Measurements from ENCODE around the gene ACTR6.
"Not testable (repeated sequence)": the region's sequence is repeated elsewhere in the genome, so short reads cannot be mapped to it uniquely, and the experiment has no call there.

The ACTR6 gene

DNA sequence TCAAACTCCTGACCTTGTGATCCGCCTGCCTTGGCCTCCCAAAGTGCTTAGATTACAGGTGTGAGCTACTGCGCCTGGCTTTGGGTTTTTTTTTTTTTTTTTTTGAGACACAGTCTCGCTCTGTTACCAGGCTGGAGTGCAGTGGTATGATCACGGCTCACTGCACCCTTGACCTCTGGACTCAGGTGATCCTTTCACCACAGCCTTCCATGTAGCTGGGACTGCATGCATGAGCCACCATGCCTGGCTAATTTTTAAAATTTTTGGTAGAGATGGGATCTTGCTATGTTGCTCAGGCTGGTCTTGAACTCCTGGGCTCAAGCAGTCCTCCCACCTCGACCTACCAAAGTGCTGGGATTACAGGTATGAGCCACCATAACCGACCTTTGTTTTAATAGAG, 21.6 kb downstream of the ACTR6 start:
- not testable (repeated sequence) for DNase-seq

DNA sequence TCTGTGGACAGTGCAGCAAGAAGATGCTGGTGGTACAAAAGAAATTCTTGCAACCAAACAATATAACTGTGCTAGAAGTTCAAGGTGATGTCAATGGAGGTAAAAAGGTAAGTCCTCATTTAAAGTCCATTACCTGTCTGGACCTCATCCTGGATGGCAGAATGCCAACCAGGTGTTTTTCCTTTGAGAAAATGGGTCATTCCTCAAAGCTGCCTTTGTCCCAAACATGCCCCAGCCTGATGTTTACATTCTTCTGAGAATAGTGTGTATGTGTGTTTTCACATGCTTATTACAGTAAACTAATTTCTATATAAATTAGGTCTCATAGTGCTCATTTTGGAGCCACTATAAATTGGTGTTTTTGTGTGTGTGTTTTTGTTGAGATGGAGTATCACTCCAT, 24.9 kb downstream of the ACTR6 start:
- DNase-seq = no peak

DNA sequence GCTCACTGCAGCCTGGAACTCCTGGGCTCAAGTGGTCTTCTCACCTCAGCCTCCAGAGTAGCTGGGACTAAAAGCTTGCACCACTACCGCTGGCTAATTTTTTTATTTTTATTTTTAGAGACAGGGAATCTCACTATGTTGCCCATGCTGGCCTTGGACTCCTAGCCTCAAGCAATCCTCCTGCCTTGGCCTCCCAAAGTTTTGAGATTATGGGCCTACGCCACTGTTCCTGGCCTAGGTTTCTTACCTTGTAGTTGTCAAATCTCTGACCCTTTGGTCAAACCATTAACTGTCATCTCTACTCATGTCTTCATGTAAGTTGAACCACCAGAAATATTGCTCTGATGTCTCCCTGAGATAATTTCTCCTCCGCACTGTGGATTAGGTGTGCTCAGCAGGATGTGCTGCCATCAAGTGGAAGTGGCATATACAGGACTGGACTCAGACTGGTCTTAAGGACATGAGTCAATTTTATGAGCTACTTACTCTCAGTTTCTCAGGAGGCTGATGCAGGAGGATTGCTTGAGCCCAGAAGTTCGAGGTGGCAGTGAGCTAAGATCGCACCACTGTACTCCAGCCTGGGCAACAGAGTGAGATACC, 28.5 kb downstream of the ACTR6 start:
- DNase-seq = no peak

DNA sequence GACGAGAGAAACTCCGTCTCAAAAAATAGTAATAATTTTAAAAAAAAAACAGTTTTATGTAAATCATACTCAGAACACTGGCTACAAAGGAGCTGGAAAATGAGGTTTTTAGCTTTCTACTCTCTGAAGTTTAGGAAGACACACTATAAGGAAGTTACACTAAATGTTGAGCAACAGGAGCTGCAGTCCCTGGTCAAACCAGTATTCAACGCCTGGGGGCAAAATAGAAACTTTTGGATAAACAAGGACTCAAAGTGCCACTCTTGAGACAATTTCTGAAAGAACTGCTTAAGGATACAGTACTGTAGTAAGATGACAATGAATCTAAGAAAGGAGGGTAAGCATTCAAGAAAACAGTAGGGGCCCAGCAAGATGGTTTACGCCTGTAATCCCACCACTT, 29.3 kb downstream of the ACTR6 start:
- DNase-seq = no peak

DNA sequence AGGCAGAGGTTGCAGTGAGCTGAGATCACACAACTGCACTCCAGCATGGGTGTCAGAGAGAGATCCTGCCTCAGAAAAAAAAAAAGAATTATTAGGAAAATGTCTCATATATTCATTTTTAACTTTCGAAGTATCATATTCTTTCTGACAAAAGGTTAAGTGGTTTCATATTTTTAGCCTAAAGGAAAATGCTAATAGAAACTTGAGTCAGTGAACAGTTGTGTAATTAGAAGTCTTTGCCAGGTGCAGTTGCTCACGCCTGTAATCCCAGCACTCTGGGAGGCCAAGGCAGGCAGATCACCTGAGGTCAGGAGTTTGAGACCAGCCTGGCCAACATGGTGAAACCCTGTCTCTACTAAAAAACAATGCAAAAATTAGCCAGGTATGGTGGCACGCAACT, 31.3 kb downstream of the ACTR6 start:
- DNase-seq = not testable (repeated sequence)

DNA sequence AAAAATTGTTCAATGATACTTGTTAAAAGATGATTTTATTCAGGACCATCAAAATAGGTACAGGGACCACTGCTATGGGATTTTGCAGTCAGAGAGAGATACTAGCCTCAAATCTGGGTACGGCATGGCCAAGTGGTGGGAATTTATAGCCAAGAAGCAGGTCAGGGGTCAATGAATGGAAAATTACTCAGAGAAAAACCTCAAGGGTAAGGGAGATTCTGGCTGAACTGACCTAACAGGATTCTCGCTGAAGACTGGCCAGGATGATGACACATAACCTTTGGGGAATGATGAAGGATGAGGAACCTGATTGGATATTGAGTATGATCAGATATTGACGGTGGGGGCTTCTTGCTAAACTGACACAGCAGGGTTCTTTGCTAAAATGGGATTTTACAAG, 33.6 kb downstream of the ACTR6 start:
- DNase-seq = no peak

DNA sequence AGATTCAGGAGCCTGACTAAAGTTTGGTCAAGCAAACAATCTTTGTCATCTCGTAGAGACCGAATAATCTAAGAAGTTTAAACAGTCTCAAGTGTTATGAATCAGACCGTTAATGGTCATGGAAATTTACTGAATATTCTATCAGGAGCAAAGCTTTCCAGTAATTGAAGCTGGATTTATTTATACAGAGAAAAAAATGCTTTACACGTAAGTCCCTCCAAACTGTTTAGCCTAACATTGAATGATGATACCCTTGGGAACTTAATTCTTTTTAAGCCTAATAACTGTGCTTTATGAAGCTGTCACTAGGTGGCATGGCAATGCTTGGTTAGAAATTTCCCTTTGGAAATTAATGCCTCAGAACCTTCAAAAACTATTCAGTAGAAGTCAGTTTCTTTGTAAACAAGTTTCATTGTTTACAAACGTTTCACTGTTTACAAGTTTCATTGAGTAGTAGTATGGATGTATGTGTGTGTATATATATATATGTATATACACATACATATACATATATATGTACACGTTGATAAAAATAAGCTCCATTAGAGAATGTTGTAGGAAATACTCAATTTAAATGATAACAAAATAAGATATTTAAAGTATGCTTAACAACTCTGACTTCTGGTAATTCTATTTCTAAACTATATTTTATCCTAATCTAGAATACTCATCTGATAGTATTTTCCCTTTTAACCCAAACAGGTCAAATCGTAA, 34.1 kb downstream of the ACTR6 start:
- no peak for DNase-seq

DNA sequence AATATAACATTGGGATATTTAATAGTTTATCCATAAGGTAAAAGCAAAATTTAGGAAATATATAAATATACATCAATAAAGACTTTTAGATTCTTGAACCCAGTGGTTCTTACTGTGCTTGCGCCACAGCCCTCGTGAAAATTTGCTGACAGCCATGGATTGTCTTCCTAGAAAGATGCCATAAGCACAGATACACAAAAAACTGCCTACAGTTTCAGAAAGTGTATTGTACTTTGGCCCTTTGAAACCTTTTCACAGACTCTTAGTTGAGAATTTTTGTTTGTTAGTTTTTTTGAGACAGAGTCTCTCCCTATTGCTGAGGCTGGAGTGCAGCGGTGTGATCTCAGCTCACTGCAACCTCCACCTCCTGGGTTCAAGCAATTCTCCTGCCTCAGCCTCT, 38.2 kb downstream of the ACTR6 start:
- DNase-seq = no peak

DNA sequence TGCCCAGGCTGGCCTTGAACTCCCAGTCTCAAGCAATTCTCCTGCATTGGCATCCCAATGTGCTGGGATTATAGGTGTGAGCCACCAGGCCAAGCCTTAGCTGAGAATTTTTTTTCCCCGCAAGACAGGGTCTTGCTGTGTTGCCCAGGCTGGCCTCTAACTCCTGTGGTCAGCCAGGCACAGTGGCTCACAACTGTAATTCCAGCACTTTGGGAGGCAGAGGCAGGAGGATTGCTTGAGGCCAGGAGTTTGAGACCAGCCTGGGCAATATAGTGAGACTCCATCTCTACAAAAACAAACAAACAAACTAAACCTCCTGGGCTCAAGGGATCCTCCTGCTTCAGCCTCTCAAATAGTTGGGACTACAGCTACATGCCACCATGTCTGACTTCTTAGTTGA, 39.0 kb downstream of the ACTR6 start:
- no peak for DNase-seq

DNA sequence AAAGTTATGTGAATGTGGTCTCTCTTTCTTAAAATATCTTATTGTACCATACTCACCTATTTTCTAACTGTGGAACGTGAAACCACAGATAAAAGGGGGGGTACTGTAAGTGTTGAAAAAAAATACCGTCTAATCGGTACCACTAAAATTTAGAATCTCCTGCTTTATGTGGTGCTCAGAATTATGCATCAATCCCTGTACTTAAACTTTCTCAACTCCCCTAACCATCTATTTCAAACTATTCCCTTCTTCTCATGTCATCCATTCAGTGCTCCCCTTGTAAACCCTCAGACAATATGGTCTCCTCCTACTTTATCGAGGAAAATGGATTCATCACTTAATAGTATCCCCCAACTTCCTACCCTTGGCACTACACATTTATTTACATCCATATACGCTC, 42.5 kb downstream of the ACTR6 start:
- no peak for DNase-seq

DNA sequence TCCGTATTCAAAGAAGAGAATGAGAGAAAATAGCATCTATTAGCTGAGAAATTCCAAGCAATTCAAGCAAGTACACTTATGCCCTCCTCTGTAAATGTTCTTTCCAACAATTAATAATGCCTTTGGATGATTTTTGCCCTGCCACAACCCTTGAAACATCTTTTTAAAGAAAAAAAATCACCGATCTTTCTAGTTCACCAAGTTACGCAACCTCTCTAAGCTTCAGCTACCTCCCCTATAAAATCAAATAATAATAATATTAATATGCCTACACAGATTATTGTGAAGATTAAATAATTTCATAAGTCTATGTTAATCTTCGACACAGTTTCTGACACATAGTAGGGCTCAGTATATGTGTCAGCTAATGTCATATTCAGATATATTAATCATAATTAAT, 47.1 kb downstream of the ACTR6 start:
- no peak for DNase-seq

DNA sequence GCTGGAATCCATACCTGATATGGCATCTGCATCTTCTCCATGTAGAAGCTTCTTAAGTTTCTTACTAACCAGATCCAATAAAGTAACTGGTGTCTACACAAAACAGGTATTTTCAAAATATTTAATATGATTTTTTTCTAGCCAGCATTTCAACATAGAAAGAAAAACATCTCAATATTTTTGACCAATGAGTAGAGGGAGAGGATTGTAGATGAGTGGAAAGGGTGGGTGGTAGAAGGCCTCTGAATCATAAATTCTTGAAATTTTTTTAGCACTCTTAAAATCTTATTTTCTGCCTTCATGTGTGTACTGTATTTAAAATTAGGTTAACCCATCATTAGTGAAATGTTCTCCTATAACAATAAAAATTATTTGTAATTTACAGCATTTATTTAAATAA, 48.3 kb downstream of the ACTR6 start:
- no peak for DNase-seq

DNA sequence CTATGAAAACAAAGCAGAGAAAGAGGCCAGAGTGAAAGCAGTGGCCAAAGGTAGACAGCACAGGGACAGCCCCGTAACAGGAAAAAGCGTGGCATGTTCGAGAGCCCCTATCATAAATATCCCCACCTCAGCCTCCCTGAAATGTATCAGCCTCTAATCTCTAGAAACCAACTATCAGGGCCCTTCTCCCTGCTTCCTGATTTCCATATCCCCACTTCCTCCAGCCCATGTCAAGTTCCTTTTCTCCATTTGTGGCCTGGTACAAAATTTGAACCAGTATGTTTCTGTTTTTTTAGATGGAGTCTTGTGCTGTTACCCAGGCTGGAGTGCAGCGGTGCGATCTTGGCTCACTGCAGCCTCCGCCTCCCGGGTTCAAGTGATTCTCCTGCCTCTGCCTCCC, 49.3 kb downstream of the ACTR6 start:
- no peak for DNase-seq

DNA sequence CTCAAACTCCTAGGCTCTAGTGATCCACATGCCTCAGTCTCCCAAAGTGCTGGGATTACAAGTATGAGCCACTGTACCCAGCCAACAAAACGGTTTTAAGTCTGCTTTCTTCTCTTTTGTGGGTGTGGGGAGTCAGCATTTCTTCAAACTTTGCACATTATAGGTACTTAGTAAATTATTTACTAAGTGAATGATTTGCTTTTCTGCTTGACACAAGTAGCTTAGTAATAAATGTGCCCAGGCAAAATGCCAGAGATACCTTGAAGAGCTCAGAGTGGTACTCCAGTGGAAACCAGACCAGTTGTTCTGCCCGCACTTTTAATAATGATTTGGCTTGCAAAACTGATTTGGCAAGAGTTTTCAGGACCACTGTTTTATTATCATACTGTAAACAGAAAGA, 51.3 kb downstream of the ACTR6 start:
- no peak for DNase-seq

DNA sequence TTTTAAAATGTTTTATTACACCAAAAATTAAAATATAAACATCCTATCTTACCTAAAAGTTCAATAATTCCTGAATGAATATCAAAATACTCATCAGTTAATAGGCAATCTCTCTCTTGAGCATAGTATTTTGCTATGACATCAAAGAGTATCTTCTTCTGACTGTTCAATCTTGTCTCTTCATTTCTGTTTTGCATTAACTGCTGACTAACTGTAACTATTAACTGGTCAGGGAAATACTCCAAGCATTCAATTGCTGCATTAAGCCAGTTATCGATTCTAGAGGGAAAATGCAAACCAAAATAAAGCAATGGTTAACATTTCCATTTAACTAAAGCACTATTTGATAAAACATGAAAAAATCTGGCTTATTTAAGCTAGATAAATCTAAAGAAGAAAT, 52.8 kb downstream of the ACTR6 start:
- no peak for DNase-seq

DNA sequence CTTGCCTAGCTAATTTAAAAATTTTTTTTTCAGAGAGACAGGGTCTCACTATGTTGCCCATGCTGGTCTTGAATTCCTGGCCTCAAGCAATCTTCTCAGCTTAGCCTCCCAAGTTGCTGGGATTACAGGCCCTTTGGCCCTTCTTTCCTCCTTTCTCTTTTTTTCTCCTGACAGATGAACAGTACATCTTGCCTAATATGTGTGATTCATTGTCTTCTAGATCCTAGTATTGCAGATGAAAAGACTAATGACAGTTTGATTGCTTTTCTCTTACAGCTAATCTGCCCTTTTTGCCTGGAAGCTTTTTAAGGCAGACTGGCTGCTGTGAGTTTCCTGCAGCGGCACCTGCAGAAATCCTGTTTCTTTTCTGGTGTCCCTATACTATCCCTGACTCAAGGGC, 54.3 kb downstream of the ACTR6 start:
- no peak for DNase-seq

DNA sequence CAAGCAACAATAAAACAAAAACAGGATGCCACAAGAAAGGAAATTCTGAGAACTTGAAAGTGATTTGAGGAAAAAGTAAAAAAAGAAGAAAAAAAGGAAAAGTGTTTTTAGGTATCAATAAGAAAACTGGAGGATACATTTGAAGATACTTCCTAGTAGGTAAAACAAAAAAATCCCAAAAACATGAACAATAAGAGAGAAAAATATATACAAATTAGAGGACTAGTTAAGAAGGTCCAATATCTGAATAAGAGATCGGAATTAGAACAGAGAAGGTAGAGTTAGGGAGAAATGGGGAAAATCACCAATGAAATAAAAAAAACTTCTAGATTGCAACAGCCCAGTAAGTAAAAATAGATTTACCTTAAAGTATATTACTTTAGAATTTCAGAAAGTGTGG, 57.5 kb downstream of the ACTR6 start:
- DNase-seq = no peak

DNA sequence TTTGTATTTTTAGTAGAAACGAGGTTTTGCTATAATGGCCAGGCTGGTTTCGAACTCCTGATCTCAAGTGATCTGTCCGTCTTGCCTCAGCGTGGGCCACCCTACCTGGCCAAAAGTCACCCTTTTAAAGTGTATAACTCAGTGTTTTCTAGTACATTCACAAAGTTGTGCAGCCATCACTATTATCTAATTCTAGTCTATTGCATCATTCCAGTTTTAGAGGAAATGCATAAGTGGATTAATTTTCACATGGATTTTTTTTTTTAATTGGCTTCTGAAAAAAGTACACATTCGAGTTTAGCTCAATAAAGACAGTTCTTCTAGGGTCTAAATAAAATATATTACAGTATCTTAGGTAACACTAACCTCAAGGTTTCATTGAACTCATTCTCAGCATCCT, 62.5 kb downstream of the ACTR6 start:
- no peak for DNase-seq

DNA sequence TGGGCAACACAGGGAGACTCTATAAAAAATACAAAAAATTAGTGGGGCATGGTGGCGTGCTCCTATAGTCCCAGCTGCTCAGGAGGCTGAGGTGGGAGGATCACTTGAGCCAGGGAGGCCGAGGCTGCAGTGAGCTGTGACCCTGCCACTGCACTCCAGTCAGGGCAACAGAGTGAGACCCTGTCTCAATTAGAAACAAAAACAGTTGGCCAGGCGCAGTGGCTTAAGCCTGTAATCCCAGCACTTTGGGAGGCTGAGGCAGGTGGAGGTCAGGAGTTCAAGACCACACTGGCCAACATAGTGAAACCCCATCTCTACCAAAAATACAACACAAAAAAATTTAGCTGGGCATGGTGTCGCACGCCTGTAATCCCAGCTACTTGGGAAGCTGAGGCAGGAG, 64.5 kb downstream of the ACTR6 start:
- not testable (repeated sequence) for DNase-seq

DNA sequence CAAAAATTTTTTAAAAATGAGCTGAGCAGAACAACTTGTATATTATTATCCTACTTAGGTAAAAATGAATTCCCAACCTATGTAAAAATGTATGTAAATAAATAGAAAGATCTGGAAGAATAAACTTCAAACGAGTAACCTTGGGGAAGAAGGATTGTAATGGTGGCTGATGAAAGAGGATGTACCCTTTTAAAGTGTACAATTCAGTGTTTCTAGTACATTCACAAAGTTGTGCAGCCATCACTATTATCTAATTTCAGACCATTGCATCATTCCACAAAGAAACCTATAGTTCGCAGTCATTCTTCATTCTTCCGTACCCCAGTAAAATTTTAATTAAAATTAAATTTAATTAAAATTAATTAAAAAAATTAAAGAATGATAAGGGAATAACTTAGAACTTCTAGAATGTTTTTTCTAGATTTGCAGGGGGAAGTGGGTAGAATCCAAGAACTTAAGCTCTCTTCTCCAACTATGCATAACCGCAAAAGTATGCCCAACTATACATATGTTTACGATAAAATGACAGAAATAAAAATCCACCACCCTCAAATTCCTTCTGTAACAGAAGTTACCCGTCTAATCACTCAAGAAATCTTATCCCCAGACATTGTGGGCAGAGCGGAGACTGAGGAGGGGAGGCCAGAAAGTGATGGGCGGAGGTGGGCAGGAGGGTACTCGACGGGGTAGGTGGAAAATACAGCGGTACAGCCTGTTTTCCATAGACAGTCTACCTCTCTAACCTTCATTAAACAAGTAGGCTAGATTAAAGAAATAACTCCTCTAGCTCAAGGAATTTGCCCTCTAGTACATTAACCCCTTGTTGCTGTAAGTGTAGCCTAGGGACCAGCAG, 65.3 kb downstream of the ACTR6 start:
- no peak for DNase-seq

DNA sequence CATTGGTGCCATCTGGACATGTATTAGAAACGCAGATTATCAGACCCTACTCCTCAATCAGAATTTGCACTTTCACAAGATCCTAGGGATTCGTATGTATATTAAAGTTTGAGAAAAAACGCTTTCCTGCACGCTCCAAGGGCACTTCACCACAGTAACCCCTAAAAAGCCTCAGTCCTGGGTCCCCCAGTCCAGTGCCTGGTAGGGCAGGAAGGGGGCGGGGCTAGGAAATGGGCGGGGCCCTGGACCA, 65.9 kb downstream of the ACTR6 start:
- no peak for DNase-seq

DNA sequence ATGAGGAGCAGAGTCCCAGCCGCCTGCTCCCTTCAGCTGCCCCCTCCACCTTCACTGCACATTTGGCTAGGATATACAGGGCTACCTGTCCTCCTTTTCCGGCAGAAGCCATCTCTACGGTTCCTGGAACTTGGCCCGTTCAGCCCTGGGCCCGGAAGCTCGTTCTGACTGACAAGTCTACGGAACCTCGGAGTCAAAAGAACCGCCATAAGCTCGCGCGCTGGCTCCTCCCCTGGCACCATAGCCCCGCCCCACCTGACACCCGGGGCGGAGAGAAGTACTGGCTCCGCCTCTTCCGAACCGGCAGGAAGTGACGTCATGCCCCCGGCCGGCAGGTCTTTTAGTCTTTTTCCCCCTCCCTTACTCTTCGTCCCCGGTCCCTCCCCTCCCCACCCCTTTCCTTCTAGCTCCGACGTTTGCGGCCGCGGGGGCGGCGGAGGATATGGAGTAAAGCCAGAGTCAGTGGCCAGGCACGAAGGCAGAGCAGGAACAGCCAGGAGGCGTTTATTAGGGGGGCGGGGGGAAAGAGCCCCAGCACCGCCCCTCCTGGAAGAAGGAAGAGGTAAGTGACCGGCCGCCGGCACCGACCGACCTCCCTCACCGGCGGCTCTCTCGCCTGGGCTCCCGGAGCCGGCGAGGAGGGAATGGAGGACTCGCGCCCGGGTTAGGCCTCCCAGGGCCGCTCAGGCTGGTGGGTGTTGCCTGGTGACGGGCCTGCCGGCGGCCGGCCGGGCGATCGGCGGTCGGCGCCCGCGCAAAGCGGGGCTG, 66.4 kb downstream of the ACTR6 start, which contains the start of the genes DEPDC4 and SCYL2:
Gene DEPDC4, minus strand, starts transcription at position 245 of the 768 bp plus-strand sequence. Its CDS starts 3 bp downstream, at position 242.
Gene SCYL2, plus strand, starts transcription at position 343 of the 768 bp plus-strand sequence. CDS start 15,794 bp downstream, outside the sequence.
- DNase-seq = peak; percentile 97

DNA sequence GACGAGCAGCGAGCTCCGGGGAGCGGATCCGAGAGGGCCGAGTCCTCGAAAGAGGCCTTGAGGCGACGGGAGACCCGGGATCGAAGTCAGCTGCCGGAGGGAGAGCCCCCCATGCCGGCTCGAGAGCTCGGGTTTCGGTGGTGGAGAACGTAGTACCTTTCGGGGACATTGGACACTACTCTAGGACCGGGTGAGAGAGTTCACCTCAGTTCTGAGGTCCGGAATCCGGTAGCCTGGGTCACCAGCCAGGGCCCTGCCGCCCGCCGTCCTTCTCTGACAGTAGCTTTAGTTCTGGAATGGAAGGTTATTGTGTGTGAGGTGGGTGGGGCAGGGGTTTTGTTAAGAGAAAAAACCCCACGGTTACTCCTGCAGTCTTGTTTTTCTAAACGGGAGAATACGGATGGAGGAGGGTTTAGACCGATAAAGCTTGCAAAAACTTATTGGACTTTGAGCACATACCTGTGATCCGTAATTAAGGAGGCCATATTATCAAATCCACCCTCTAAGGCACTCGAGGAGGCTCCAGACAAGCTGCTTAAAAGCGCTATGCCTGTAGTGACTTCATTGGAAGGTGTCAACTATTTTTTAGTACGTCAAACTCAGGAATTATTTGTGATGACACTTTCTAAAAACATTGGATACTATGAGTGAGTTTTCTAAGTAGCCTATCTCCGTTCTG, 67.1 kb downstream of the ACTR6 start:
- DNase-seq = no peak

Data from right hindlimb (tissue), 1 donor.